Mesenteric fat pad (tissue), 1 donor: ENCODE results near the gene PRR18. TPM values are rescaled to one million over a fixed set of nuclear protein-coding genes. Genes with fewer than 3 reads are reported as not detected.

Experiments
- DNase-seq: peaks from one replicate; pipeline ENCODE4 v3.0.0-alpha.2; 2020; ENCODE audit warnings: low spot score
- total RNA-seq: library from RNA; stranded (reverse); fragmentation: NEBNext Ultra II Directional; extraction: Animal tissue kit (Norgen Biotek cat#: 25700); gene quantifications from one replicate; pipeline ENCODE4 v1.2.1, GENCODE V29; 2021
- donor health status: DM: yes; HTN: yes; CAD: no.

Gene PRR18
- total RNA-seq, 1 donor from 2014 or later = 1.0 TPM

- DNase-seq = no peak
Measured at GRCh38 chr6:166277018-166277417, 31.2 kb downstream of the PRR18 start.

GRCh38 chr6:166275714-166276166, 32.5 kb downstream of the PRR18 start:
- DNase-seq = no peak

GRCh38 chr6:166274739-166275370, 33.3 kb downstream of the PRR18 start:
- no peak for DNase-seq

GRCh38 chr6:166274163-166274562, 34.0 kb downstream of the PRR18 start:
- DNase-seq = no peak

GRCh38 chr6:166271376-166271765, 36.8 kb downstream of the PRR18 start:
- no peak for DNase-seq

- DNase-seq = no peak
Measured at GRCh38 chr6:166270706-166271375, 37.4 kb downstream of the PRR18 start.

GRCh38 chr6:166269301-166270039, 38.7 kb downstream of the PRR18 start:
- DNase-seq = no peak

- no peak for DNase-seq
Measured at GRCh38 chr6:166268431-166268830, 39.8 kb downstream of the PRR18 start.

GRCh38 chr6:166267526-166267925, 40.7 kb downstream of the PRR18 start:
- DNase-seq = no peak

- DNase-seq = no peak
Measured at GRCh38 chr6:166266336-166266735, 41.9 kb downstream of the PRR18 start.

GRCh38 chr6:166262743-166263515, 45.3 kb downstream of the PRR18 start:
- no peak for DNase-seq

GRCh38 chr6:166259296-166259977, 48.8 kb downstream of the PRR18 start:
- no peak for DNase-seq

- DNase-seq = no peak
Measured at GRCh38 chr6:166258854-166259276, 49.3 kb downstream of the PRR18 start.

- DNase-seq = no peak
Measured at GRCh38 chr6:166257911-166258318, 50.3 kb downstream of the PRR18 start.

Other genes with a start within 250 kb of the PRR18 start
- not detected for gene TBXT, start 140.5 kb downstream of the PRR18 start, total RNA-seq
- gene SFT2D1, start 34.2 kb upstream of the PRR18 start, total RNA-seq = 47.7 TPM
- 49.1 TPM for gene MPC1, start 74.5 kb upstream of the PRR18 start, total RNA-seq